ENCODE results near the gene RNASE4.

The RNASE4 gene

GRCh38 chr14:20706657-20707355, 22.4 kb downstream of the RNASE4 start:
- no peak for TF ChIP-seq CTCF (IDR thresholded peaks at IDR 0.05; ENCODE audit: control extremely low read depth, extremely low read depth, low read depth, missing control alignments)
- POLR2A ChIA-PET = no interaction called here
- no peak for DNase-seq (ENCODE audit: extremely low spot score)
- CTCF ChIA-PET = interaction anchor here (0.9 to 2.4 kb wide), 5 partner anchors 8 to 152 kb away, joined by 3 to 15 read pairs (median 3); no protein-coding TSS in a partner anchor

GRCh38 chr14:20707622-20708021, 23.3 kb downstream of the RNASE4 start:
- CTCF ChIA-PET = interaction anchor here (0.9 to 2.4 kb wide), 6 partner anchors 9 to 307 kb away, joined by 3 to 15 read pairs (median 3); no protein-coding TSS in a partner anchor
- TF ChIP-seq CTCF (IDR thresholded peaks at IDR 0.05; ENCODE audit: control extremely low read depth, extremely low read depth, low read depth, missing control alignments) = no peak
- POLR2A ChIA-PET = no interaction called here
- no peak for DNase-seq (ENCODE audit: extremely low spot score)

GRCh38 chr14:20711261-20711660, 26.9 kb downstream of the RNASE4 start:
- ChIA-PET POLR2A (no interaction called here), CTCF (interaction anchor here (1.0 to 1.2 kb wide), 2 partner anchors 46 to 145 kb away, joined by 3 to 4 read pairs; no protein-coding TSS in a partner anchor)
- no peak for TF ChIP-seq CTCF (IDR thresholded peaks at IDR 0.05; ENCODE audit: control extremely low read depth, extremely low read depth, low read depth, missing control alignments)
- no peak for DNase-seq (ENCODE audit: extremely low spot score)

- DNase-seq (ENCODE audit: extremely low spot score) = no peak
- CTCF ChIA-PET = interaction anchor here (1.2 kb wide), 1 partner anchor 144 kb away, joined by 4 read pairs; no protein-coding TSS in a partner anchor
- no peak for TF ChIP-seq CTCF (IDR thresholded peaks at IDR 0.05; ENCODE audit: control extremely low read depth, extremely low read depth, low read depth, missing control alignments)
Measured at GRCh38 chr14:20711685-20712084, 27.3 kb downstream of the RNASE4 start.

GRCh38 chr14:20712904-20713303, 28.5 kb downstream of the RNASE4 start:
- no peak for DNase-seq (ENCODE audit: extremely low spot score)
- TF ChIP-seq CTCF (IDR thresholded peaks at IDR 0.05; ENCODE audit: control extremely low read depth, extremely low read depth, low read depth, missing control alignments) = no peak
- POLR2A ChIA-PET = no interaction called here
- CTCF ChIA-PET = interaction anchor here (1.2 to 3.1 kb wide), 2 partner anchors 182 to 258 kb away, joined by 3 to 8 read pairs; no protein-coding TSS in a partner anchor

More at GRCh38 chr14:20711685-20712084, 27.3 kb downstream of the RNASE4 start:
- POLR2A ChIA-PET = no interaction called here

- no peak for DNase-seq (ENCODE audit: extremely low spot score)
- ChIA-PET POLR2A (no interaction called here), CTCF (interaction anchor here (1.6 to 3.1 kb wide), 2 partner anchors 159 to 256 kb away, joined by 5 to 8 read pairs; no protein-coding TSS in a partner anchor)
- no peak for TF ChIP-seq CTCF (IDR thresholded peaks at IDR 0.05; ENCODE audit: control extremely low read depth, extremely low read depth, low read depth, missing control alignments)
Measured at GRCh38 chr14:20714593-20715250, 30.4 kb downstream of the RNASE4 start.
